SH-SY5Y (cell line): ENCODE results near the gene BIRC2.

Source experiments
- GATA2 ChIP-seq: IDR thresholded peaks from 2 replicates; pipeline ENCODE4 v1.6.1; 2011; ENCODE audit warnings: mild to moderate bottlenecking, low read depth, low read length
- GATA3 ChIP-seq: IDR thresholded peaks from 2 replicates; pipeline ENCODE4 v1.6.1; 2011; ENCODE audit warnings: low read depth, mild to moderate bottlenecking, low read length, moderate library complexity

DNA sequence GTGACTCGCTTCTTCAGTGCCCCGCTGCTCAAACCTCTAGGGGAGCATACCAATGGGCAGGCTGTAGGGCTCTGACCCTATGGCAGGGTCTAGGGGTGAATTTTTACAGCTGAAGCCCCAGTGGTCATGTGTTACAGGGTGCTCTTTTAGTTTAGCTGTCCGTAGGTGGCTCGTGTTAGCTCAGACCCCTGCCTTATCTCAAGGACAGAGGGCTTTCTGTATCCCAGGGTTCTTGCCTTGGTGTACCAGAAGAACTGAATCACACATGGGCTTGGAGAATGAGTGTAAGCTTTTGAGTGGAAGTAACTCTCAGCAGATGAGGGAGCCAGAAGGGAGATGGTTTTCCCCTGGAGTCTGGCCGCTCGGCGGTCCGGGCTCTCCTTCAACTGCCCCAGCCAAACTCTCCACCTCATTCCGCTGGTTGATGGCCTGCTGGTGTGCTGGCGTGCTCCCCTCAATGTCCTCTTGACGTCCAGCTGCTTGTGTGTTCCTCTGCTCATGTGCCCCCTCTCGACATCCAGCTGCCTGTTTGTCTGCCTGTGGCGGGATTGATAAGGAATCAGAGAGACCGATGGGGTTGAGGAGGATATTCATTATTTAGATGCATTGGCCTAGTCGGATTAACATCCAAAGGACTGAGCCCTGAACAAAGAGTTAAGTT lies 37.5 kb downstream of the BIRC2 start:
- TF ChIP-seq GATA2: no peak
- TF ChIP-seq GATA3: no peak
